HG03196 (cell line): Measurements from ENCODE around the gene AICDA.
A peak's percentile ranks its signal among the peaks of the same experiment; 100 is the strongest.
"Not testable (repeated sequence)": the region's sequence is repeated elsewhere in the genome, so short reads cannot be mapped to it uniquely, and the experiment has no call there.

Experiments
- ATAC-seq: cut with Tn5 transposase; IDR thresholded peaks from one replicate; pipeline ENCODE4 v1.9.1; 2021; ENCODE audit not compliant: unreplicated experiment

The AICDA gene

DNA sequence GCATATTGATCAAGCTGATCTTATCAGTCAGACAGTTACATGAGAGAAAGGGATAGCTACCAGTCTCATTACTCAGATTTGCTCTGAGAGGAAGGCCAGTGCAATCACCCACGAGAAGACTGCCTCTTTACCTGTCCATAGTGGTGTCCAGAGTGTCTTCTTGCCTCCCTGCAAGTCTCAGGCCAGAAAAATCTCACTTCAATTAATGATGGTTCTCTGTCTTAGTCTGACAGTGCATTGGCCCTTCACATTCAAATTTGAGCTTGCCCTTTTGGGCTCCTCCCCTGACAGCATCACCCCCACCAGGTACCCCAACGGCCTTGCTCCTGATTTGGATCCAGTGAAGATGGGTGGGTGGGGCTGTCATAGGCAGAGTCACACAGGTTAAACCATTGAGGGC is at the start of gene AICDA:
Gene AICDA (minus strand): TSS at position 231 of the 400 bp plus-strand sequence. CDS start 92 bp downstream, at position 139.
- ATAC-seq, result no peak

DNA sequence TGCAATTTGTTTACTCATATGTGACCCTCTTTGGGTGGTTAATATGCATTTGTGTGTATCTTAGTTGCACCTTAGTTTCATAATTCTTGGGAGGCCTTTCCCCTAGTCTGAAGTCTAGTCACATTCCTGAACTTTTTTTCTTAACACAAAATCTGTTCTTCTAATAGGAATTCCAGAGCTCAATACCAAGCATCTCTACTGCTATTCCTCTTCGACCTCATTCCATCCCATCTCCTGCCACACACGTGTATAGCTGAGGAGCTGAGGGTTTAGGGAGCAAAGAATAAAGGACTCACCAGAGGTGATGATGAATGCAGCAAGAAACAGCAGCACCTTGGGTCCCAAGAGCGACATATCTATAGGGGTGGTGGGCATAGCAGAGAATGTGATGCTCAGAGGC is 49.1 kb upstream of the AICDA start:
- no peak for ATAC-seq

DNA sequence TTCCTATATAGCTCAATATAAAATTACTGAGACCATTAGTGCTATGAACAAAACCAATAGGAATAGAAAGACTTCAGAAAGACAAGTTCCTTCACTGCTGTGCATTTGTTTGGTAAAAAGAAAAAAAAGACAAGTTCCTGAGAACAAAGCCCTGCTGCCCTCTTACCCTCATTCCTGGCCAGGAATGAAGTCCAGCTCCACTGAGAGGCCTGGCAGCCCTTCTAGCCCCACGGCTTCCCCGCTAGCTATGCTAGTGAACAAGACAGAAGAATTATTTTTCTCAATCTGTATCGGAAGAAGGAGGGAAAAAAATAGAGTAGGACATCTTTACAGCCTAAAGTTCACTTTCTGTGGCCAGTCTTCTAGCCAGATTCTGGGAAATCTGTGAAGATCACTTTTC is 48.4 kb upstream of the AICDA start:
- ATAC-seq, result no peak

DNA sequence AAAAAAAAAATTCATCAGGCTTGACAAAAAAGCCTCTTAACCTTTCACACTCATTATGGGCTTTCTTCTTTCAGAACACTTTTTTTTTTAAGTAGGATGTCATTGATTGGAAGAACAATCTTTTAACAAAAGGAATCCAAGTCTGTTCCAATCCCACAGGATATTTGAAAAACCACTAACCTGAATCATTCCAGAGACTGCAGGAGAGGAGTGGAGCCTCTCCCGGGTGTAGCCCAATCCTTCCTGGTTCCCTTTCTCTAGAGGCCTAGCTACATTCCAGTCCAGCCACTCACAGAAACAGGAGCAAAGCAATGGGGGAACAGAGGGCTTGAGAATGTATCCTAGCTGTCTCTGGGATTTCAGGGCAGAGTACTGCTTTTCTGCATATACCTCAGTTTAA is 45.7 kb upstream of the AICDA start:
- no peak for ATAC-seq

DNA sequence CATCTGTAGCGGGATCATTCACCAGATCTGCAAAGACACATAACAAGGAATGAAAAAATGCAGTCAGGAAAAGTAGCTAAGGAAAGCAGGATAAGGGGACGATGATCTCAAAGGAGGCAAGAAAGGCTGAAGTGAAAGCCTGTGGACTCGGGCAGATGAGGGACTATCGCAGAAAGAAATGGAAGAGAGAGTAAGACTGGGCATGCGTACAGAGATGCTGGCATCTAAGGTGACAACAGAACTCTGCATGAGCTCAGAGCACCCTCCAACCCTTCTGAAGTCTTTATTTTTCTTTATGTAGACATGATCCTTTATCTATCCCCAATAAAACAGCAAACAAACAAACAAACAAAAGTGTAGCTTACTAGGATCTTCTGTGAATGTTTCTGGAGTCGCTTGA is 42.8 kb upstream of the AICDA start:
- no peak for ATAC-seq

DNA sequence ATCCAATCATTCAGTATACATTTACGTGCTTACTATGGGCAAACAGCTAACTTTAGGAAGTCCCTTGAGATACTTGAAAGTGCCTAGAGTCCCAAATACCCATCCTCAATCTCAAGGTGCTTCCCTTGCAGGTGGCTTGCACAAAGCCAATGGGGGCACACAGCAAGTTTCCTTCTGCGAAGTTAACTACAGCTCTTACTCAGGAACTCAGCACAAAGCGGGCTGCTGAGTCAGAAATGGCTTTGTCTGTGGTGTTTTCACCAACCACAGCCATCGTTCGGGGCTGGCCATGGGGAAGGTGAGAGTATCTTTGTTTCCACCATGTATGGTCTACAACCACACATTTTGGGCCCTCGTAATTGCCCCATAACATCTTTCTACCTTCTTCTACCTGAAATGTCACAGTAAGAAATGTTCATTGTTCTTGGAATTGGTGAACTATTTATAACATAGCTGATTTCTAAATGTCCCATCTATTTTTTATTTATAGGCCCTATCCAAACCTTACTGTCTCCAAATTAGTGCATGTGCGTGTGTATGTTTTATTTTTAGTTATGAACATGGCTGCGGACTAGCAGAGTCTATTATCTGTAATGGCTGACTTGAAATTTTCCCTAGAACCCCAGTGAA is 36.0 kb upstream of the AICDA start:
- ATAC-seq, result peak; percentile 68

DNA sequence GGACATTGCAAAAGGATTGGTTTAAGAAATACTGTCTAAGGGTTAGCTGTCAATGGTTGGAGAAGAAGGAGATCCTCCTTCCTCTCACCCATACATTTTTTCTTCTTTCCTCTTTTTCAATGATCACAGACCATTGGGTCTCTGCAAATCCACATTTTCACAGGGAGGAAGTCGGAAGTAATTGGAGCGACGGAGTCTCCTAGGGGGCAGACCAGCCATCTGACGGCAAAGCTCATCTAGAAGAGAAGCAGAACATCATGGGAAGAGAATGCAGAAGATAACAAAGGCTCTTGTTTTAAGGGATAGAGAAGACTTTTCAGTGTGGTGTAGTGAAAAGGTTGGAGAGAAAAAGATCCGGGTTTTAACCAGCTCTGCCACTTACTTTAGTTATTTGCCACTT is 35.3 kb upstream of the AICDA start:
- ATAC-seq, result no peak

DNA sequence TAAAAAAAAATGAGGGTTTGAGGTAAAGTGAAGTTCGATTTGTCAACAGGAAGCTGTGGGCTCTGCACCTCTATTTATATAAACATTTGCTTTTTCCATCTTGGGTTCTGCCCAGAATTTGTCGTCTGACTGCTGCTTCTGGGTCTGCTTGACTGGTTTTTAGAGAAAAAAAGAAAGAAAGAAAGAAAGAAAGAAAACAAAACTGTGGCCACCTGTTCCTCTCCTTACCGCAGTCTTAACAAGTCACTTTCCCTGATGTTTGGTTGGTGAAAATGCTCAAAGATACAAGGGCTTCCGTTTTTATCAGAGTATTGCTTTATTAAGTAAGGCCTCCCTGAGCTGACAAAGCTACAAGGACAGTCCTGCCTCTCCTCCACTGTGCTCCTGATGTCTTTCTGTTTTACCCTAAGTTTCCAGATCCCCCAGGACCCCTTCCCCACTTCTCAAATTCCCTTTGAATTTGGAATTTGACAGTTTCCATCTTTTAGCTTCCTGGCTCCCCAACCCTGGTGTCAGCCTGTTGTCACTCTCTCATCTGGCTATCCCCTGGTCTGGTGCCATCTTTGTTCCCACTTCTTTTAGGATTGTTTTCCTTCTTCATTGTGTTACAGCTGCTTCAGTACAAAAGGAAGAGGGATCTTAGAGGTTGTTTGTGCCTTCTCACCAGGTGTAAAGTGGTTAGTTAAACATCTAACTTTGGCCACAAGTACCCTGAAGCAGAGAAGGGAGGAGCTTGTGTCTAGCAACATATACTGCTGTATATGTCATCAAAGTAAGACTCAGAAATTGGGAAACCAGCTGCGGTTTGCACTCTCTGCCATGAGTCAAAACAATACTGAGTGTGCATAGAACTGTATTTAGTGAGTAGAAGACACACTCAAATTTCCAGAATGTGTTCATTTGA is 31.9 kb upstream of the AICDA start:
- ATAC-seq, result peak; percentile 56

DNA sequence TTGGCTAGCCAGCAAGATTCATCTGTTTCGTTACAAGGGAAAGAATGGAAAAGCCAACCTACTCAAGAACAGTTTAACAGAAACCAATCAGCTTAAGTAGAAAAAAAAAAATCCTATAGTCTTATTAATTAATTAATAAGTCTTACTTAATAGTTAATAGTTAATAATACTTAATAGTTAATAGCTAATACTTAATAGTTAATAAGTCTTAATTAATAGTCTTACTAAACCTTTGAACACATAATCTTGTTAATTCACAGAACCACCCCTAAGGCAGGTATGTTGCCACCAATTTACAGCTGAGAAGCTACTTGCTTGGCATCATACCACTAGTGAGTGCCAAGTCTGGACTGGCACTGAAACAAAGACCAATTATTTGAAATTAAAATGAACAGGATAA is 30.1 kb upstream of the AICDA start:
- ATAC-seq, result no peak

DNA sequence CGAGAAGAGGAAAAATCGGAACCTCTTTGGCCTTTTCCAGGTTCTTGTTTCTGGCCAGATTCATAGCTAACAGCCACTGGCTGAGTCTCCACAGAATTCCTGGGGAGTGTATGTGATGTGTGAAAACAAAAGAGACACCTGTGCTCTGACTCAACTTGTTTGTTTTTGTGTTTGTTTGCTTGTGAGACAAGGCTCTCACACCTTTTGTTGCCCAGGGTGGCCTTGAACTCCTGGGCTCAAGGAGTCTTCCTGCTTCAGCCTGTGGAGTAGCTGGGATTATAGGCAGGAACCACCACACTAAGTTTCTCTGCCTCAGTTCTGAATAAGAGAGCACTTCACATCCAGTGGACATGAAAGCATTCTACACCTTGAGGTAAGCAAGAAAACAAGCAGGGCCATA is 27.3 kb upstream of the AICDA start:
- no peak for ATAC-seq

DNA sequence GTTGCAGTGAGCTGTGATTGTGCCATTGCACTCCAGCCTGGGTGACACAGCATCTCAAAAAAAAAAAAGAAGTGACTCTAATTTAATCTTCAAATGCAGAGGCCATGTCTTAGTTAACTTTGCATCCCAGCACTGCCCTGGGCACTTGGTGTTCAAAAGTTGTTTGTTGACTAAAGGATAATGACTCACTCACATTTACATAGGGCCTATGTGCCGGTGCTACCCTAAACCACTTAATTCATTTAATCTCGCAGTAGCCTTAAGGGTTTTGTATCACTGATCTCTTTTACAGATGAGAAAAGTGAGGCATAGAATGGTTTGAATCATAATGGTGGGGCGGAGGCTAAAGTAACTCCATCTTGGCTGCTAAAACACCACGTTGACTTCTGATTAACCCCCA is 26.3 kb upstream of the AICDA start:
- ATAC-seq, result no peak

DNA sequence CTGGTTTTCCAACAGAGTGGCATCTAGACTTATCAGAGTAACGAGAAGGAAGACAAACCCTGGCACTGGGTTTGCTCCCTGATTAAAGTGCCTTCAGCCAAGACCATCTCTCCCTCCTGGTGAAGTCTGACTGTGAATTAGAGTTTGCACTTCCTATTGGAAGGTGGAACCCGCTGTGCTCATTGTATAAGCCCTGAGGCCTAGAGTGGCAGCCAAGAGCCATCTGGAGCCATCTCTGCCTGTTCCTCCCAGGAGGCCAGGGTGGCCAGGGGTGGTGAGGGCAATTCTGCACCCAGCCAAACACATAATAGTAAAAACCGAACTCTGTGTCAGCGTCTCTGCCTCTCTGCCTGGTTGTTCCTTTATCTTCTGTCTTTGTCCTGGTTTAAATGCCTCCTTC is 25.0 kb upstream of the AICDA start:
- ATAC-seq, result no peak

DNA sequence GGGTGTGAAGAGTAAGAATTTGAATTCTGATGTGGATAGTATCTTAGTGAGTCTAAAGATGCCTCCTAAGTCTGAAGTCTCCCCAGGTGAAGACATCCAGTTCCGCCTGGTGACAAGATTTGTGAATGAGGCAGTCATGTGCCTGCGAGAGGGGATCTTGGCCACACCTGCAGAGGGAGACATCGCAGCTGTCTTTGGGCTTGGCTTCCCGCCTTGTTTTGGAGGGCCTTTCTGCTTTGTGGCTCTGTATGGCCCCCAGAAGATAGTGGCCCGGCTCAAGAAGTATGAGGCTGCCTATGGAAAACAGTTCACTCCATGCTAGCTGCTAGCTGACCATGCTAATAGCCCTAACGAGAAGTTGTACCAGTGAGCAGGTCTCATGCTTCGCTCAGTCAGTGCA is 24.6 kb upstream of the AICDA start:
- no peak for ATAC-seq

DNA sequence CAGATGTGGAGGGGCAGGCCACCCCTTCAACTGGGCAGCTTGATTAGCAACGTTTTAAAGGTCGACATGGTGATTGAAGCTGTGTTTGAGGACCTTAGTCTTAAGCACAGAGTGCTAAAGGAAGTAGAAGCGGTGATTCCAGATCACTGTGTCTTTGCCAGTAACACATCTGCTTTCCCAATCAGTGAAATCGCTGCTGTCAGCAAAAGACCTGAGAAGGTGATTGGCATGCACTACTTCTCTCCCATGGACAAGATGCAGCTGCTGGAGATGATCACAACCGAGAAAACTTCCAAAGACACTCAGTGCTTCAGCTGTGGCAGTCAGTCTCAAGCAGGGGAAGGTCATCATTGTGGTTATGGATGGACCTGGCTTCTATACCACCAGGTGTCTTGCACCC is 23.9 kb upstream of the AICDA start:
- no peak for ATAC-seq

DNA sequence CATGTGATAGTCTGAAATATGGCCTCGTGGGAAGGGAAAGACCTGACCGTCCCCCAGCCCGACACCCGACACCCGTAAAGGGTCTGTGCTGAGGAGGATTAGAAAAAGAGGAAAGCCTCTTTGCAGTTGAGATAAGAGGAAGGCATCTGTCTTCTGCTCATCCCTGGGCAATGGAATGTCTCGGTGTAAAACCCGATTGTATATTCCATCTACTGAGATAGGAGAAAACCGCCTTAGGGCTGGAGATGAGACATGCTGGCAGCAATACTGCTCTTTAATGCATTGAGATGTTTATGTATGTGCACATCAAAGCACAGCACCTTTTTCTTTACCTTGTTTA is 23.3 kb upstream of the AICDA start:
- not testable (repeated sequence) for ATAC-seq

DNA sequence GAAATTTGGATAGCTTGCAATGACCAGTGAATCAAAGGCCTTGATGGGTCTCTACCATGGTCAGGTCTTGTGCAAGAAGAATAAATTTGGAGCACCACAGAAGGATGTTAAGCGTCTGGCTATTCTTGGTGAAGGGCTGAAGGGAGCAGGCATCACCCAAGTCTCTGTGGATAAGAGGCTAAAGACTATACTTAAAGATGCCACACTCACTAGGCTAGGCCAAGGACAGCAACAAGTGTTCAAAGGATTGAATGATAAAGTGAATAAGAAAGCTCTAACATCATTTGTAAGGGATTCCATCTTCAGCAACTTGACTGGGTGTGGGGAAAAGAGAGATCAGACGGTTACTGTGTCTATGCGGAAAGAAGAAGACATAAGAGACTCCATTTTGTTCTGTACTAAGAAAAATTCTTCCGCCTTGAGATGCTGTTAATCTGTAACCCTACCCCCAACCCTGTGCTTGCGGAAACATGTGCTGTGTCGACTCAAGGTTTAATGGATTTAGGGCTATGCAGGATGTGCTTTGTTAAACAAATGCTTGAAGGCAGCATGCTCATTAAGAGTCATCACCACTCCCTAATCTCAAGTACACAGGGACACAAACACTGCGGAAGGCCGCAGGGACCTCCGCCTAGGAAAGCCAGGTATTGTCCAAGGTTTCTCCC is 22.8 kb upstream of the AICDA start:
- not testable (repeated sequence) for ATAC-seq

DNA sequence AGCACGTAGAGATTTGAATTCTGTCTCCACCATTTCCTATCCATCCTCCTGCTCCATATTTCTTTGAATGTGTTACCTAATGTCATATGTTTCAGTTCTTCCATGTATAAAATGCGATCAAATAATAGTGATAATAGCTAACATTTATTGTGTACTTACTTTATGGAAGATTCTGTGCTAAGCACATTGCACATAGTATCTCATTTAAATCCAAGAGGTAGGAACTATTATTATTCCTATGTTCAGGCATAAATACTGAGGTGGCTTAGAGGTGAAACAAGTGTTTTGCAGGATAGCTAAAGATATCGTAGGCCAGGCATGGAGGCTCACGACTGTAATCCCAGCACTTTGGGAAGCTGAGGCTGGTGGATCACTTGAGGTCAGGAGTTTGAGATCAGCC is 17.5 kb upstream of the AICDA start:
- ATAC-seq, result no peak

DNA sequence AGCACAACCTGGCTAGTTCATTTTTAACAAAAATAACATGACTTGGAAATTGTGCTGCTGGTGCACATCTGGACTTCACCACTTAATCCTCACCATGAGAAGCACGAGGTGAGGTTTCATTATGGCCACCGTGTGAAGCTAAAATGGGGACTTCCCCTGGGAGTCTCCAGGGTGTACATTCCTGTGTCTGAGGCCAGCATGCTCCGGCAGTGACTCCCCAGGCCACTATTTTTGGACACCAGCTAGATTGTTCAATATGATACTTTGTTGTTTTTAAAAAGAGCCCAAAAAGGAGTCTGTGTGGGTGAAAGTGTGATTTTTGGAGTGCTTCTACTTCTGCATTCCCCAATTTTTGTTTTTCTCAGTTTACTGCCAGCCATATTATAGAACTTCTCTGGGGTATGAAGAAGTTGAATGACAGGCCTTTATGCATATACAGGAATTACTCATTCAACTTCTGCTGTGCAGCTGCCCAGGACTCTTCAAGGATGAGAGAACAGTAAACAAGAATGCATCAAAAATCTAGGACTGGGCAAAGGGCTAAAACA is 16.9 kb upstream of the AICDA start:
- ATAC-seq, result peak; percentile 95

DNA sequence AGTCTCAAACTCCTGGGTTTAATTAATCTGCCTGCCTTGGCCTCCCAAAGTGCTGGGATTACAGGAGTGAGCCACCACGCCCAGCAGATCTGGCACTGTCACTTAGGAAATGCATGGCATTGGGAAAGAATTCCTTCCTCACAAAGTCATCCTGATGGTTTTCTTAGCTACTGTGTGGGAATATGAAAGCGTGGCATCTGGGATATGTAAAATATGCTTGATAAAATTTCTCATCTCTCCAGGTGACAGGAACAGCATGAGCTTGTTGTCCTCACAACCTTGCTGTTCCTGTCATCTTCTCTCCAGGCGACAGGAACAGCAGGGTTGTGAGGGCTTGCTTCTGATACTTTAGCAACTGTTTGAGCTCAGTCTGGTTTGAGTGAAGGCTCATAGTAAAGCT is 16.1 kb upstream of the AICDA start:
- ATAC-seq, result no peak

DNA sequence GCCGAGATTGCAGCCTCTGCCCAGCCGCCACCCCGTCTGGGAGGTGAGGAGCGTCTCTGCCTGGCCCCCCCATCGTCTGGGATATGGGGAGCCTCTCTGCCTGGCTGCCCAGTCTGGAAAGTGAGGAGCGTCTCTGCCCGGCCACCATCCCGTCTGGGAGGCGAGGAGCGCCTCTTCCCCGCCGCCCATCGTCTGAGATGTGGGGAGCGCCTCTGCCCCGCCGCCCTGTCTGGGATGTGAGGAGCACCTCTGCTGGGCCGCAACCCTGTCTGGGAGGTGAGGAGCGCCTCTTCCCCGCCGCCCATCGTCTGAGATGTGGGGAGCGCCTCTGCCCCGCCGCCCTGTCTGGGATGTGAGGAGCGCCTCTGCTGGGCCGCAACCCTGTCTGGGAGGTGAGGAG is 12.1 kb upstream of the AICDA start:
- not testable (repeated sequence) for ATAC-seq

DNA sequence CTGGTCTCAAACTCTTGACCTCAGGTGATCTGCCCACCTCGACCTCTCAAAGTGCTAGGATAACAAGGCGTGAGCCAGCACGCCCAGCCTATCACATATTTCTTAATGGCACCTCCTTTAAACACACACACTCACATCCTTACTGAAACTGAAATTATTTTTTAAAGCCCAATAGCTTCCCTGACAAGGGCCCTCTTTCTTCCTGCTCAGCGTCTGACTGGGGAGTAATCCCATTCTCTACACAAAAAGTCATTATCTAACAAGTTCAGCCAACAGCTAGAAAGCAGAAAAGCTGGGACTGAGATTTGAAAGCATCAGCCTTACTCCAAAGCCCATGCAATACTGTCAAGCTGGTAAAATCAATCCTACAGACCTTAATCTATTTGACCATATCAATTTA is 10.0 kb upstream of the AICDA start:
- no peak for ATAC-seq

DNA sequence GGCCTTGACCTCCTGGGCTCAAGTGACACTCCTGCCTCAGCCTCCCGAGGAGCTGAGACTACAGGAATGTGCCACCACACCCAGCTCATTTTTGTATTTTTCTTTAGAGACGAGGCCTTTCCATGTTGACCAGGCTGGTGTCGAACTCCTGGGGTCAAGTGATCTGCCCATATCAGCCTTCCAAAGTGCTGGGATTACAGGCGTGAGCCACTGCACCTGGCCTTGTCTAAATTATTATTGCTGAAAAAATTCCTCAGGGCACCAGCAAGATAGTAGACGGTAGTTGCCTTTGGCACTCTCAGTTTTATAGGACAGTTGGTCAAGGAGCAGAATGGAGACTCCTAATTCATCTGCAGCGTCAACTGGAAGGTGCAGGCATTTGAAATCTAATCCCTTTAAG is 2.5 kb upstream of the AICDA start:
- ATAC-seq, result no peak
